PFSK-1 (cell line): ENCODE measurements around the gene CCT3.

Source experiments
- FOXP2 ChIP-seq: optimal IDR thresholded peaks from 2 replicates; pipeline ENCODE3; 2011; ENCODE audit warnings: borderline replicate concordance, control low read depth, inconsistent platforms; ENCODE audit not compliant: insufficient read depth; ENCODE audit errors: extremely low read length, extremely low read depth
- POLR2AphosphoS5 ChIP-seq: IDR thresholded peaks from 2 replicates; pipeline ENCODE4 v1.6.1; 2012; ENCODE audit warnings: low read depth, mild to moderate bottlenecking, control low read depth, low read length, moderate library complexity
- REST ChIP-seq, 2 experiments: IDR thresholded peaks; 2 replicates each; pipeline versions ENCODE4 v1.6.1 to v1.8.0; 2011 to 2012; ENCODE audit warnings: low read depth in 2 of 2, low read length in 2 of 2, control low read depth in 1 of 2, inconsistent platforms in 1 of 2, mild to moderate bottlenecking in 1 of 2, moderate library complexity in 1 of 2; ENCODE audit not compliant: insufficient read depth in 1 of 2
- SIN3A ChIP-seq: IDR thresholded peaks from 2 replicates; pipeline ENCODE4 v1.6.1; 2012; ENCODE audit warnings: mild to moderate bottlenecking, low read length, moderate library complexity, borderline replicate concordance; ENCODE audit not compliant: insufficient read depth
- TAF1 ChIP-seq: IDR thresholded peaks from 2 replicates; pipeline ENCODE4 v1.6.1; 2012; ENCODE audit warnings: low read length, control low read depth, borderline replicate concordance; ENCODE audit not compliant: insufficient read depth

CCT3 gene

GRCh38 chr1:156303241-156303640 is 34.9 kb downstream of the CCT3 start:
- TF ChIP-seq SIN3A: no peak
- no peak for TF ChIP-seq TAF1
- TF ChIP-seq REST (IDR thresholded peaks at IDR 0.05; ENCODE audit: insufficient read depth in 1 of 2, low read depth in 2 of 2, low read length in 2 of 2): no peak
- TF ChIP-seq POLR2AphosphoS5: no peak
- no peak for TF ChIP-seq FOXP2

- TF ChIP-seq TAF1 (no peak), REST (IDR thresholded peaks at IDR 0.05; ENCODE audit: insufficient read depth in 1 of 2, low read depth in 2 of 2, low read length in 2 of 2) (no peak), FOXP2 (no peak), POLR2AphosphoS5 (no peak), SIN3A (no peak)
Measured at GRCh38 chr1:156298852-156299357, 39.2 kb downstream of the CCT3 start, which contains the start of gene VHLL. VHLL (minus strand) TSS chr1:156299307; CDS start chr1:156299189, 118 bp downstream.

- peak; percentile 87 for TF ChIP-seq POLR2AphosphoS5
- TF ChIP-seq TAF1: peak; percentile 83; the same call in 1 of the 2 replicates
- peak; percentile 90; the same call in 1 of the 2 replicates for TF ChIP-seq SIN3A
- no peak for TF ChIP-seq REST (IDR thresholded peaks at IDR 0.05; ENCODE audit: insufficient read depth in 1 of 2, low read depth in 2 of 2, low read length in 2 of 2)
- TF ChIP-seq FOXP2: no peak
Measured at GRCh38 chr1:156295391-156295947, 42.6 kb downstream of the CCT3 start, which contains the start of gene GLMP. GLMP (minus strand) TSS chr1:156295679; CDS start chr1:156295645, 34 bp downstream.

GRCh38 chr1:156293895-156294294 is 44.2 kb downstream of the CCT3 start:
- TF ChIP-seq TAF1: no peak
- no peak for TF ChIP-seq FOXP2
- no peak for TF ChIP-seq SIN3A
- TF ChIP-seq POLR2AphosphoS5: no peak
- TF ChIP-seq REST (IDR thresholded peaks at IDR 0.05; ENCODE audit: insufficient read depth in 1 of 2, low read depth in 2 of 2, low read length in 2 of 2): no peak

- TF ChIP-seq TAF1: no peak
- no peak for TF ChIP-seq FOXP2
Measured at GRCh38 chr1:156293098-156293434, 45.0 kb downstream of the CCT3 start.
